COLO668 (cell line): ENCODE results near the gene MTCL3.

Experiments
- DNase-seq: peaks from one replicate; lab custom pipeline; 2025; ENCODE audit not compliant: unreplicated experiment; lab: John Stamatoyannopoulos, UW

Gene MTCL3

DNA sequence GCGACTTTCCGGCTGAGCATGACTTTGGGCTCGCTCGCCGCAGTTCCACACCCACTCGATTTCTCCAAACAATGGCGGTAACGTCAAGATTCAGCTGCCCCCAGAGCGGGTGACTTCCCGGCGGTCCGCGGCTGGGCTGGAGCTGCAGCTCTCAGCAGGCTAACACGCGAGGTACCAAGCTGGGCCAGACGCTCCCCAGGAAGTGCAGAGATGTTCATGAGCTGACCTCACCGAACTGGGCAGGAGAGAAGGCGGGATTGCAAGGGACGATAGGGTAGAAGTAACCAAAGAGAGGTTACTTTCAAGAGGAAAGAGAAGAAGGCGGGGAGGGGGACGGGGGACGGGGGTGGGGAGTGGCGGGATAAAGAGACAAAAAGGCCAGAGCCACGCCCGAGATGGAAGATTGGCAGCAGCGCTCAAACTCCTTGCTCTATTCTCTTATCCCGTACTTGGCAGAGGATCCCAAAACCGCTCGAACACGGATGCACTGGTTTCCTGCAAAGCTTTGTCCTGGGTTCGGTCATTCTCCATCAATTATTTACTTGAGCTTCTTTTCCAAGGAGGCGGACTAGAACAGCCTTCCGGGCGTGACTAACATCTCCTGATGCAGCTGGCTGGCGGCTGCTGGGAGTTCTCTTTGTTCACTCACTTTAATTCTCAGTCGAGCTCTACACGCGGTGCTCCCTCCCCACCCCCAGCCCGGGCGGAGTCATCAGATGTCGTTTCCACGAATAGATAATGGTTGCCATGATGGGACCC, at the start of gene MTCL3:
TSS of gene MTCL3 (minus strand) at position 626 of the 759 bp plus-strand sequence.
- peak; percentile 90 for DNase-seq

DNA sequence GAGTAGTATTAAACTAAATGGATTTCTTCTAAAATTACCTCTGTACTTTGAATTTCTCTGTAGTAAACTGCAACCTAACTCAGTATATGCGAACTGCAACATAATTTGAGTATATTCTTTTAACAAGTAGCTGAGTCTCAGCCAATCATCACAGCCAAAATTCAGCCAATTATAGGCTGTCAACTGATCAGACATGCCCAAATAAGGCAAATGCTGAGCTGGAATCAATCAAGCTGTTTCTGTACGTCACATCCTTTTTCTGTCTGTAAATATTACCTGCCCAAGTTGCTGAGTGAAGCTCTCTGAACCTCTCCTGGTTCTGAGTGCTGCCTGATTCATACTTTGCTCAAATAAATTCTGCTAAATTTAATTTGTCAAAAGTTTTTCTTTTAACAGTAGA, 48.3 kb upstream of the MTCL3 start:
- DNase-seq: no peak

DNA sequence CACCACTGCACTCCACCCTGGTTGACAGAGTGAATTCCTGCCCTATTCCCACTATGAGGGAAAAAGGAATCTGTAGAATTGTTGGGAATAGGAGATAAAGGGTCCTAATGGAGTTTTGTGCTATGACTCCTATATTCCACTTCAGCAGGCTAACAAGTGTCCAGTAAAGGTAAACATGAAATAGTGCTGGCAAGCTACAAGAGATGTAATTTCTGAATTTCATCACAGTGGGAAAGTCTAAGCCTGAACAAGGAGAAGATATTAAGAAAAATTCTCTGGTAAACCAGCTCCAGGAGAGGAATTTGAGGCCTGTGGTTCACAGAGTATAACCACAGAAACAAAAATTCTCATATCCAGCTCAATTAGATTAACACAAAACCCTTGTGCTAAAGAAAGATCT, 47.5 kb upstream of the MTCL3 start:
- no peak for DNase-seq

DNA sequence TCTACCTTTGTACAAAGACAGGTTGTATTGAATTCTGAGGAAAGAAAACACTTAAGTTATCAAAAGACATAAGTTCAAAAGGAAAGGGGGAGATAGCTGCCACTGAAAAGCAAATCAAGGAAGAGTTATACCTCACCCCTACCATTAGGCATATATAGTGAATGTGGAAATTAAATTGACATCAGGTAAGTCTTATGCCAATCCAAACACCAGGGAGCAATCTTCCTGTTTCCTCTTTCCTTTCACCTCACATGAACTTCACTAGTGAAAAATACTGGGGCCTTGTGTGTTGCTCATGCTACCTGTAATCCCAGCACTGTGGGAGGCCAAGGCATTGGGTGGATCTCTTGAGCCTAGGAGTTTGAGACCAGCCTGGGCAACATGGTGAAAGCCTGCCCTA, 47.0 kb upstream of the MTCL3 start:
- no peak for DNase-seq

DNA sequence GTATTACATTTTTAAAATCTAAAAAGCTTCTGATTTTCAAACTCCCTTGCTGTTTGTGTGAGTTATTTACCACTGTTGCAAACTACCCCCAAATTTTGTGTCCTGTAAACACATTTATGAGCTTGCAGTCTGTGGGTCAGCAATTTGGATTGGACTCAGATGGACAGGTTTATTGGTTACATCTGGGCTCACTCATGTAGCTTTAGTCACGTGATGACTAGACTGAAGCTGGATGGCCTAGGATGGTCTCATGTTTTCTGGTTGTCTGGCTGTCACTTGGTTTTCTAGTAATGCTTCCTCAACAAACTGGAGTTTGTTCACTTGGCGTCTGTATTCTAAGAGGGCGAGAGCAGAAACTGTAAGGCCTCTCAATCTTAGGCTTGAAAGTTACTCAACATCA, 45.6 kb upstream of the MTCL3 start:
- DNase-seq: no peak

DNA sequence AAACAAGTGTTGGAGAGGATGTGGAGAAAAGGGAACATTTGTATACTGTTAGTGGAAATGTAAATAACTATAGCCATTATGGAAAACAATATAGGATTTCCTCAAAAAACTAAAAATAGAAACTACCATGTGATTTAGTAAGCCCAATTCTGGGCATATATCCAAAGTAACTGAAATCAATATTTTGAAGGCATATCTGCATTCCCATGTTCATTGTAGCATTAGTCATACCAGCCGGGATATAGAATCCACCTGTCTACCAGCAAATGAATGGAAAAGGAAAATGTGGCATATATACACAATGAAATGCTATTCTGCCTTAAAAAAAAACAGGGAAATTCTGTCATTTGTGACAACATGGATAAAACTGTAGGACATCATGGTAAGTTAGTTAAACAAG, 42.5 kb upstream of the MTCL3 start:
- DNase-seq: no peak

DNA sequence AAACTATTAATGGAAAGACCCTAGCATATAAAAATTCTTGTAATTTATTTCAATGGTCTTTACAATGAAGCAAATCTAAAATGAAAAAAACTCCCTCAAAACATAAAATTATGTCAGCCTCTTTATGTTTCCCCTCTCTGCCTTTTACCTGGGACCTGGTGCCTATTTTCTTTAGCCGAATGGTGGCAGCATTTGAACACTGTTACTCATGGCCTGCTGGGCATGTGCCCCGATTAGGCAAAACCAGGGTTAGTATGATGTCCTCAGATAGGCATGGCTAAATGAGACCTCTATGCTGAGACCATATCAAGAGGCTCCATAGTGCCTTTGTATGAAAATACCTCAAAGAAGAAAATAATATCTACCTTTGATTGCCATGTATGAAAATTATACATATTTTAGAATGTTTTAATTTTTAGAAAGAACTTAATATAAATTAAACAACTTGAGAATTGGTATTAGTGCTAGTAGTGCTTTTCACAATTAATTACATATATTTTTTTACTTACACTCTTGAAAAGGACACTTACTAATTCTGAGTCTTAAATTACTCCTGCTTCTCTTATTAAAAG, 35.4 kb upstream of the MTCL3 start:
- DNase-seq: peak; percentile 28

DNA sequence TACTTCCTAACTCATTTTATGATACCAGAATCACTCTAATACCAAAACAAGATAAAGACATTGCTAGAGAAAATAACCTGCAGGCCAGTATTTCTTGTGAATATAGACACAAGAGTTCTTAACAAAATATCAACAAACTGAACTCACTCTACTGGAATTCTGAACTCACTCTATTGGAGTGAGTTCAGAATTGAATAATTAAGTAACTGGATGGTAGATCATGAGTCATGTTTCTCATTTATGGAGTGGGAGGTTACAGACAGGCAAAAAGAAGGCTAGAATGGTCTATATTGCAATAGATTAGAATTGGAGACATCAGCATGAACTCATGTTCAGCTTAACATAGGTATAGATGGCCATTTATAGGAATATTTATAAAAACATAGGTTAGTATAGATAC, 31.3 kb upstream of the MTCL3 start:
- no peak for DNase-seq

DNA sequence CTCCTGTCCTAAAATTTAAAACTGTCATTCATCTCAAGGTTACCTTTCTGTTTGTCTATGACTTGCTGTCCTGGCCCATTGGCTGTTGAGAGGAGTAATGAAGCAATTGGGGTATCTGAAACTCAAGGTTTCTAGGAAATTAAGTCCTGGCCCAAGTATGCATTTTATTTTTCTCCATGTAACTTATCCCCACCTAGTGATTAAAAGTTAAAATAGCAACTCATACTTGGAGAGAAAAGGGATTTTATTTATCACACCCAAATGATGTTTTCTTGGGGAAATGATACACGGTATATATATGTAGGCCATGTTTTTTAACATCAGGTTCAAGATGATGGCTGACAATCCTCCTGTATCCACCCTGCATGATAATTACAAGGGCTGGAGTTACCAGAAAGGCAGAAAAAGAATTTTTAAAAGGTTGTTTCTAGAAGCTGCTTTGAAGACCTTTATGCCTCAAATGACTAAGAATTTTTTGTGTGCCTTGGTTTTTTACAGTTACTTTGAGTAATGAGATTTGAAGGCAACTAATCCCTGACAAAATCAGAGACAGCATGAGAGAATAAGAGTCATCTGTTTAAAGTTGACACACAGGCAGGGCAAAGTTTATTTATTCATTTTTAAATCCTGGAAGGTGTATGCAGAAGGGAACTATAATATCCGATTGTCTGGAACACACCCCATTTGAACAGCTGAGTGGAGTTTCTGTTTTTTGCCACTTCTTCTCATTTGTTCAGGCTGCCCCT, 28.9 kb upstream of the MTCL3 start:
- no peak for DNase-seq

DNA sequence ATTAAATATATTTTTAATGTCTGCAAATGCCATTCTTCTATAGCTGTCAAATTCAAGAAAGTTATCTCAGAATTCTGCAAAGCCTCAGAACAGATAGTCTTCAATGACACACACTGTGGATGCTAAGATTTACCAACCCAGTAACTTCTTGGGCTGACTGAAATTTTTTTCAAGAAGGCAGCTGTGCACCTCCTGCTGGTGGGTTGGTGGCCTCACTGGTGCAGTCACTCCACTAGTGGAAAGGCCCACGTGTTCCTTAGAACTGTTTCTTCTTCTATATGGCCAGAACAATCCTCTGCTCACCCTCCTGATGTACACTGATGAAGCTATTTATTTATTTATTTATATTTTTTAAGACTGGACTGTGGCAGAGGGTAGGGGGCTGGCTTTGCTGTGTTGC, 28.1 kb upstream of the MTCL3 start:
- DNase-seq: peak; percentile 4

DNA sequence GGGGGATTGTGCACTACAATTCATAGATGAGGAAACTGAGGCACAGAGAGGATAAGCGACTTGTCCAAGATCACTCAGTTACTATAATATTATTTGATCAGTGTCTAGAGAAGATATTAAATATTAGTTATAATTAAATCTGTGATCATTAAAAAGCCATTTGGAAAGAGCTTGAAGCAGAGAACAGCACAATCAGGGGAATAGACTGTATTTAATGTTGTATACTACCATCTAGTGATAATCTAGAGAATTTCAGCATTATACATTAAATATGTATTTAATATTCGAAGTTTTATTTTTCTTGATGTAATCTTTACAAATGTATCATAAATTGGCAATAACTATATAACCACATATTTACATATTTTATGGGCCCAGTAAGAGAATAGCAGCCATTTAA, 20.1 kb upstream of the MTCL3 start:
- no peak for DNase-seq

DNA sequence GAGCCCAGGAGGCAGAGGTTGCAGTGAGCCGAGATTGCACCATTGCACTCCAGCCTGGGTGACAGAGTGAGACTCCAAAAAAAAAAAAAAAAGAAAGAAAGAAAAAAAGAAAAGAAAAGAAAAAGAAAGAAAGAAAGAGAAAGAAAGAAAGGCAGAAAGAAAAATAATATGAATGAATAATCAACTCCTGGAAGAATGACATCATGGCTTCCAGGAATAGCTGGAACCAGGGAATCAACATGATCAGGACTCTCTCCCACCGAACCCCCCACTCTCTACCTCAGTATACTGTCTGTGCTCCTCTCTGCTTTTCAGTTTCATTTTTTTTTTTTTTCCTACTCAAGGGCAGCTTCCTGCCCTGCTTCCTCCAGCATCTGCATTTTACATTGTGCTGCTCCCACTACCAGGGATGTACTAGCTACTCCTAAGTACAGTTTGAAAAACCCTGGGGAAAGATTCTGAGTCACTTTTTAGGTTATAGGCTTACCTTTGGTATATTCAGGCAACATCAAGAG, 19.7 kb upstream of the MTCL3 start:
- no peak for DNase-seq

DNA sequence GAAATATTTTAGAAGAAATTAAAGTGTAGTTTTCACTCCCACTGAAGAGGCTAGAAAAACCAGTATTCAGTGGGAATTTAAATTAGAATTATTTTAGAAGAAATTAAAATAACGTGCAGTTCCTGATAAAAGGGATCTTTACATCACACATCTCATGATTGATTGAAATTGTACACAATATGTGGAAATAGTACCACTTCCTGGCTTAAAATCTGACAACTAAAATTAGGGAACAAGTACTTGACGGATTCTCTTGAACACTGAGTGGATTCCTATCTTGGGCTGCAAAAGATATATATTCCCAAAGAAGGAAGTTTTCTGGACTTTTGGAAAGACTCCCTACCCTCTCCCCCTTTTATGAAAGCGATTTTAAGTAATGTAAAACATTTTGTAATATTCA, 14.6 kb upstream of the MTCL3 start:
- no peak for DNase-seq

DNA sequence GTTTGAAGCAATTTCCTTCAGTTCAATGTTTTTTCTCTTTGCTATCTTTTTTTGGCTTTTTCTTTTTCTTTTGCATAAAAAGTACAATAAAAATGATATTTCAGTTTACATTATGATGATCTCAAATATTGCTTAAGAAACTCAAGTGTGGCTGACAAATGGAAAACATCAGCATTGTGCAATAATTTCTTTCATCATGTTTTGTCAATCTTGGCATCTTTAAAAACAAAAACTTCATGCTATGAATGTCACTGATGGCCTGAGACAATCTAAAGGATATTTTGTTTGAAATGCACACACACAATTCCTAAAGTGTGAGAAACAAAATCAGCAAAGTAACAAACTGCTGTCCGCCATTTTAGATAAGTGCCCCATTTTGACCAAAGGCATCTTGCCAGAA, 13.9 kb upstream of the MTCL3 start:
- DNase-seq: no peak

DNA sequence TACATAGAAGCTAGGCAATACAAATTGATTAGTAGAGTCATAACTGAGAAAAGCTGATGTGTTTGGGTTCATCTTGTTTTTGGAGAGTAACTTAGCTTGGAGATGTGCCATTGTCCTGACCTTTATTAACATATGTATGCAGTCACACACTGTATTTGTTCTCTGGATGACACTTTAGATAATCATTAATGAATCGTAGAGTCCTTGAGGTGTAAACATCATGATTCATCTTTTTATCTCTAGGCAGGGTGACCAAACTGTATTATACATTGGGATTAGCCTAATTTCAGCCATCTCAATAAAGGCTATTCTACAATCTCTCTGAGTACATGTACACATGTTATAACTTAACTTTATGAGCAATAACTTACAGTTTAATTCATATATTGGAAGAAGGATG, 3.6 kb upstream of the MTCL3 start:
- DNase-seq: no peak

DNA sequence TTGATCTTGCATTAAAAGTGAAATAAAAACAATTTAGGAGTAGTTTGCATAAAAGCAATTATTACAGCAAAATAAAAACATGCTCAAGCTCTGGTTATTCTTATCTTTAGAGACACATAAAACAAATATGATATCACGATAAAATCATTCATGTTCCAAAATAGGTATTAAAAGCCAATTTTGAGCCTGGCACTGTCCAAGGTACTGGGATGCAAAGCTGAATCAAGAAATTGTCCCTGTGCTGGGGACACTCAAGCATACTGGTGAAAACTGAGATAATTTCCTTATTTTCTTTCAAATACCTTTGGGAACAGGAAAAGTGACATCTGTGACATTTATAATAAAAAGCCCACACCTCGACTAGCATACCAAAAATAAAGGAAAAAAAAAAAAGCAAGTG, 931 bp upstream of the MTCL3 start:
- no peak for DNase-seq

DNA sequence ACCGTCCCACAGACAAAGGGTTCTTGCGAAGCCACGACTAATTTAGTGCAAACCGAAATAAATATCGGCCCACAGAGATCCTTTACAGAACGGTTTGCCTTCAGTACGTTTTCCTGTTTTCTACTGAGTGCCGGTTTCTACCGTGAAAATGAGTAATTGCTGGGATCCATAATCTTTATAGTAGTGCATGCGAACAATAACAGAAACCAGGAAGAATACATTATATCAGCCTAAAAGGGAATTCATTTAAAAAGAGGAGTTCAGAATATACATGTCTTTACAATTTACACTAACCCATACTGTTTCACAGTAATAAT, 292 bp upstream of the MTCL3 start:
- no peak for DNase-seq

DNA sequence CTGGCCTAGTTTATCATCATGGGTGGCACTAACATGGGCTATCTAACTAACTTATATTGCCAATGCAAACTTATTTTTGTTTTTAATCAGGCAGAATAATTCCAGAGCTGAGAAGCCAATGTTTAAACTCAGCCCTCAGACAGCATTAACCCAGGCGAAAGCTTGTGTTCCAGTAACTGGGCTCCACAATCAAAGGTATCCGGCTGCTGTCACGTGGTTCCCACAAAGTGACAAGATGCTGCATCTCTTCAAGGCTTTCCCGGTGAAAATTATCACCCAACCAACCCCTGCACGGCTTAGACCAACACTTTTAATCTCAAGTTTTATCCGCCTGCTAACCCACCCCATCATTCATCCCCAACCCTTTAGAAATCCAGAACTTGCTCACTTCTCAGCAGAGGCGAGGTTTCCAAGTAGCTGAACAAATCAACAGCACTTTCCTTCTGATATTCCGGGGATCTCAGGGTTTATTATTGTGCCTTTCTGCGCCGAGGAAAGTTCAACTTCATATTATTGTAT, 885 bp downstream of the MTCL3 start:
- peak; percentile 21 for DNase-seq

DNA sequence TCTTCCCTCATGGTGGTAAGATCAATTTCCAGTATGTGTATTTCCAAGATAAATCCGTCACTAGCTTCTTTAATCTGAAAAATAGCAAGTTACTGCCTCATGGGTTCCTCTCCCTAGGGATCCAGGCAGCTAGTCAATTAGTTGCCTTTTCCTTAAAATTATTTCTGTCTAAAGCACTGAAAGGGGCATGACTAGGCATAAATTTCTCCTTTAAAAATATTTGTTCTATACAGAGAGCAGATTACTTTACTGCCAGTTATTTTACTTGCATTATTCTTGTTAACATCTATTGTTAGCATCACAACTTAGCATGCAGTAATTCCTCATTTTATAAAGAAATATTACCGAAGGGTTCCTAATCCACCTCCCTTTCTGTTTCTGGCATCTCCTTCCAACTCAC, 1.4 kb downstream of the MTCL3 start:
- DNase-seq: no peak

DNA sequence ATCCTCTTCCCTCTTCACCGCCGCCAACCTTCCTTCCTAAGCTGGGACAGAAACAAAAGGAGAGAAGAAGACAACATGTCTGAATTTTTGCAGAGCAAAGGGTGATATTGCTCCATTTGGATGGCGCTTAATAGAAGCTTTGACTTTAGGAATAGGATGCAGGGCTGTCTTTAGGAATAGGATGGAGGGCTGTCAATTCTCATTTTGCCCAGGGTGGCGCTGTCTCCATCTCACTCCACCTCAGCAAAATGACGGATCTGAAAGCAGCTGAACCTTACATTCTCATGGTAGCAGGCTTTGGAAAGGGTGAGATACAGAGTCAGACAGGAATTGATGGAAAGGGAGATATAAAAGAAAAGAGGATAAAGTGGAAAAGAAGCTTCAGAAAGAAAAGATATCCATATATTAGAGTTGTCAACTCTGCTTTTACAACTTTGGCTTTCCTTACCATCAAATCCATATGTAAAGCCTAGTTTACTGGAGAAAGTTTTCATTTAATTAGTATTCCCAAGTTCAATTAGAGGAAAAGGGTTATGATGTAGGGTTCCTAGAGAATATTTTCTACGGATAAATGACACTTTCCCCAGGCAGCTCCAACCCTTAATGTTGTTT, 2.4 kb downstream of the MTCL3 start:
- peak; percentile 46 for DNase-seq

DNA sequence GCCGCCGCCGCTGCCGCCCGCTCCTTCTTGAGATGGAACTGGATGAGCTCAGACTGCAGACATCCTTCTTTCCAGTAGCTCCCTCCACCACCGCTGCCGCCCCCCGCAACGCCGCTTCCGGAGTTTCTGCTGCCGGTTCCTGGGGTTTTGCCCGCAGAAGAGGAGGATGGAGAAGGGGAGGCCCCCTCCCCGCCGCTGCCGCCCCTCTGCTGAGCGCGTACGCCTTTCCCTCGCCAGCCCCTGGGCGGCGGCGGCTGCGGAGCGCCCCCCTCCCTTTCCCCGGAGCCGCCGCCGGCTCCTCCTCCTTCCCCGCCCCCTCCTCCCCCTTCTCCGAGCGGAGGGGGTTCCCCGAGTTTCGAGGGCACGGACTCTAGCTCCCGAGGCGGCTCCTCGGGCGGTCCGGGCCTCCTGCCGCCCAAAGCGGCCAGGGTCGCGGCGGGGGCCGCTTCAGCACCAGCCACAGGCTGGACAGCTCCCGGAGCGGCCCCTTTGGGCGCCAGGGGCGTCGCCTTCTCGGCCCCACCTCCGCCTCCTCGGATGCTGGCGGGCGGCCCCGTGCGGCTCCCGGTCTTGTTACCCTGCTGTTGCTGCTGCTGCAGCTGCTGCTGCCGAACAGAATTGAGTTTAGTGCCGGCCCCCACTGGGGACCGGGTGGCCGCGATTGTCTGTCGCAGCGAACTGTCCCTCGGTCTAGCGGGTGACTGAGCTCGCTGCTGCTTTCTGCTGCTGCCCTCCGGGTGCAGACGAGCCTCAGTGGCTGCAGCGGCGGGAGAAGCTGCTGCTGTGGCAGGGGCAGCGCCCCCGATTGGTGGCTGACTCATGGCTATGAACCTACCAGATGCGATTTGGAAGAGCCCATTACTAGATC, 3.1 kb downstream of the MTCL3 start:
- peak; percentile 68 for DNase-seq
